Measurements from ENCODE around the gene LTBP4.

The LTBP4 gene

GRCh38 chr19:40570313-40571004 is 30.7 kb upstream of the LTBP4 start:
- Histone ChIP-seq H2AFZ (ENCODE audit: low read depth) (peak overlapping the region; percentile 98; the same call in 1 of the 2 replicates), H3K27ac (no peak overlapping the region), H4K20me1 (ENCODE audit: insufficient read depth) (no peaks in the 10 kb centered on the region), H3K9ac (no peak overlapping the region), H3K36me3 (ENCODE audit: insufficient read depth) (no peaks in the 10 kb centered on the region), H3K4me1 (ENCODE audit: low read depth, poor library complexity, severe bottlenecking) (peaks cover 8% of the 10 kb centered on the region), H3K4me3 (IDR thresholded peaks at IDR 0.05; ENCODE audit: insufficient read depth, low read depth, low read length) (no peak overlapping the region), H3K27me3 (ENCODE audit: insufficient read depth, low read depth) (peaks cover 6% of the 10 kb centered on the region; the same call in 1 of the 2 replicates), H3K79me2 (ENCODE audit: insufficient read depth, low read depth) (no peaks in the 10 kb centered on the region), H3K4me2 (peak overlapping the region; percentile 98)
- TF ChIP-seq, protein P1, sequence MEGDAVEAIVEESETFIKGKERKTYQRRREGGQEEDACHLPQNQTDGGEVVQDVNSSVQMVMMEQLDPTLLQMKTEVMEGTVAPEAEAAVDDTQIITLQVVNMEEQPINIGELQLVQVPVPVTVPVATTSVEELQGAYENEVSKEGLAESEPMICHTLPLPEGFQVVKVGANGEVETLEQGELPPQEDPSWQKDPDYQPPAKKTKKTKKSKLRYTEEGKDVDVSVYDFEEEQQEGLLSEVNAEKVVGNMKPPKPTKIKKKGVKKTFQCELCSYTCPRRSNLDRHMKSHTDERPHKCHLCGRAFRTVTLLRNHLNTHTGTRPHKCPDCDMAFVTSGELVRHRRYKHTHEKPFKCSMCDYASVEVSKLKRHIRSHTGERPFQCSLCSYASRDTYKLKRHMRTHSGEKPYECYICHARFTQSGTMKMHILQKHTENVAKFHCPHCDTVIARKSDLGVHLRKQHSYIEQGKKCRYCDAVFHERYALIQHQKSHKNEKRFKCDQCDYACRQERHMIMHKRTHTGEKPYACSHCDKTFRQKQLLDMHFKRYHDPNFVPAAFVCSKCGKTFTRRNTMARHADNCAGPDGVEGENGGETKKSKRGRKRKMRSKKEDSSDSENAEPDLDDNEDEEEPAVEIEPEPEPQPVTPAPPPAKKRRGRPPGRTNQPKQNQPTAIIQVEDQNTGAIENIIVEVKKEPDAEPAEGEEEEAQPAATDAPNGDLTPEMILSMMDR (conservative IDR thresholded peaks at IDR 0.05; ENCODE audit: low read depth, low read length) = peak; percentile 71

GRCh38 chr19:40571005-40571318 is 30.2 kb upstream of the LTBP4 start:
- no peak overlapping the region for H3K4me3 ChIP-seq (IDR thresholded peaks at IDR 0.05; ENCODE audit: insufficient read depth, low read depth, low read length)

DNA sequence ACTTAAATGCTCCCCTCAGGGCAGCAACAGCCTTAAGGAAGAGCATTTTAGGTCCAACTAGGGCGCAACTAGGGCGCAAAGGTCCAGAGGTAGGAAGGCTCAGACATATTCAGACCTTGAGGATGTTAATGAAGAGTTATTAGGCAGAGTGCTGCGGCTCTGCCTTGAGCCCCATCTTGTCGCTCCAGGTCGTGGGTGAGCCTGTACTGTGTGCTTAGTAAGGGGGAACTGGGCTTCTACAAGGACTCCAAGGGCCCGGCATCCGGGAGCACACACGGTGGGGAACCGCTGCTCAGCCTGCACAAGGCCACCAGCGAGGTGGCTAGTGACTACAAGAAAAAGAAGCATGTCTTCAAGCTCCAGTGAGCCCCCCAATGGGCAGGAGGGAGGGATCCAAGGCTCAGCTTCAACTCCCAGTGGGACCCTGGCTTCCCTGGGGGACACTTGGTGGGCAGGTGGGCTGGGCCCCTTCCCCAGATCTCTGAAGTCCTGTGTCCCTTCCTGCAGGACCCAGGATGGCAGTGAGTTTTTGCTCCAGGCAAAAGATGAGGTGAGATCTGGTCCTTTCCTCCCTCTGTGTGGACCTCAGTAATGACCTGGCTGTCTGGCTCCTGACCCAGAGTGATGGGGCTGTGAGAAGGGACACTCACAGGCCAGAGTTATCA is 29.2 kb upstream of the LTBP4 start:
- no peak overlapping the region for H3K4me3 ChIP-seq (IDR thresholded peaks at IDR 0.05; ENCODE audit: insufficient read depth, low read depth, low read length)
- H3K4me1 ChIP-seq (ENCODE audit: low read depth, poor library complexity, severe bottlenecking) = peaks cover 8% of the 10 kb centered on the region
- no peak overlapping the region for H2AFZ ChIP-seq (ENCODE audit: low read depth)
- no peak overlapping the region for H3K4me2 ChIP-seq
- TF ChIP-seq, protein P1 (conservative IDR thresholded peaks at IDR 0.05; ENCODE audit: low read depth, low read length) = no peak
- H3K27ac ChIP-seq = no peak overlapping the region
- H3K79me2 ChIP-seq (ENCODE audit: insufficient read depth, low read depth) = no peaks in the 10 kb centered on the region
- H3K27me3 ChIP-seq (ENCODE audit: insufficient read depth, low read depth) = no peaks in the 10 kb centered on the region; the same call in 1 of the 2 replicates
- no peaks in the 10 kb centered on the region for H4K20me1 ChIP-seq (ENCODE audit: insufficient read depth)
- no peaks in the 10 kb centered on the region for H3K36me3 ChIP-seq (ENCODE audit: insufficient read depth)
- H3K9ac ChIP-seq = no peak overlapping the region

More at GRCh38 chr19:40571005-40571318, 30.2 kb upstream of the LTBP4 start:
- no peaks in the 10 kb centered on the region for H3K79me2 ChIP-seq (ENCODE audit: insufficient read depth, low read depth)
- H3K27me3 ChIP-seq (ENCODE audit: insufficient read depth, low read depth) = peaks cover 6% of the 10 kb centered on the region; the same call in 1 of the 2 replicates
- no peaks in the 10 kb centered on the region for H3K36me3 ChIP-seq (ENCODE audit: insufficient read depth)
- H3K4me1 ChIP-seq (ENCODE audit: low read depth, poor library complexity, severe bottlenecking) = peaks cover 8% of the 10 kb centered on the region
- no peaks in the 10 kb centered on the region for H4K20me1 ChIP-seq (ENCODE audit: insufficient read depth)
- H3K4me2 ChIP-seq = peak overlapping the region; percentile 15; the same call in 1 of the 2 replicates
- TF ChIP-seq, protein P1 (conservative IDR thresholded peaks at IDR 0.05; ENCODE audit: low read depth, low read length) = no peak; the same call in 1 of the 2 replicates
- H3K9ac ChIP-seq = no peak overlapping the region
- no peak overlapping the region for H3K27ac ChIP-seq
- H2AFZ ChIP-seq (ENCODE audit: low read depth) = peak overlapping the region; percentile 39; the same call in 1 of the 2 replicates

- Histone ChIP-seq H3K4me2 (no peak overlapping the region), H3K4me3 (IDR thresholded peaks at IDR 0.05; ENCODE audit: insufficient read depth, low read depth, low read length) (no peak overlapping the region)
Observed at GRCh38 chr19:40575326-40575725, 25.8 kb upstream of the LTBP4 start.

More at GRCh38 chr19:40575326-40575725, 25.8 kb upstream of the LTBP4 start:
- H2AFZ ChIP-seq (ENCODE audit: low read depth) = no peak overlapping the region
- no peaks in the 10 kb centered on the region for H3K36me3 ChIP-seq (ENCODE audit: insufficient read depth)
- H3K4me1 ChIP-seq (ENCODE audit: low read depth, poor library complexity, severe bottlenecking) = peaks cover 18% of the 10 kb centered on the region
- H4K20me1 ChIP-seq (ENCODE audit: insufficient read depth) = no peaks in the 10 kb centered on the region
- H3K79me2 ChIP-seq (ENCODE audit: insufficient read depth, low read depth) = no peaks in the 10 kb centered on the region
- no peak overlapping the region for H3K27ac ChIP-seq
- TF ChIP-seq, protein P1 (conservative IDR thresholded peaks at IDR 0.05; ENCODE audit: low read depth, low read length) = no peak
- no peaks in the 10 kb centered on the region for H3K27me3 ChIP-seq (ENCODE audit: insufficient read depth, low read depth)
- H3K9ac ChIP-seq = no peak overlapping the region

Measured in KMS-11 (cell line).